Suprapubic skin (tissue), 4 donors: ENCODE results near the gene ZC3H4. TPM values are rescaled to one million over a fixed set of nuclear protein-coding genes. Genes with fewer than 3 reads are reported as not detected.

Source experiments
- DNase-seq, 2 donors: peaks; one replicate each; pipeline ENCODE4 v3.0.0-alpha.2; 2019; ENCODE audit warnings: low spot score in 2 of 2
- H3K27ac ChIP-seq: fragments of 200-600 bp; sonication (generic); one replicate; pipeline ENCODE4 v1.5.1; 2019
- H3K27me3 ChIP-seq: fragments of 200-600 bp; sonication (generic); one replicate; pipeline ENCODE4 v1.5.1; 2019
- H3K36me3 ChIP-seq: fragments of 200-600 bp; sonication (generic); one replicate; pipeline ENCODE4 v1.5.1; 2019
- H3K4me1 ChIP-seq: fragments of 200-600 bp; sonication (generic); one replicate; pipeline ENCODE4 v1.5.1; 2019
- H3K4me3 ChIP-seq: fragments of 200-600 bp; sonication (generic); one replicate; pipeline ENCODE4 v1.5.1; 2019; ENCODE audit warnings: mild to moderate bottlenecking
- H3K9me3 ChIP-seq: fragments of 200-600 bp; sonication (generic); one replicate; pipeline ENCODE4 v1.5.1; 2019
- CTCF ChIP-seq, 2 donors: fragments of 200-600 bp in 1 of 2; fragments of 450-650 bp in 1 of 2; sonication (generic) in 1 of 2; IDR thresholded peaks; one replicate each; pipeline ENCODE4 v1.5.1; 2016 to 2019; ENCODE audit warnings: antibody characterized with exemption in 2 of 2, mild to moderate bottlenecking in 1 of 2, moderate library complexity in 1 of 2
- EP300 ChIP-seq: sonication (generic); formaldehyde crosslinking; IDR thresholded peaks from one replicate; pipeline ENCODE4 v1.6.1; 2017; ENCODE audit warnings: antibody characterized with exemption
- POLR2A ChIP-seq, 2 donors: fragments of 450-650 bp; IDR thresholded peaks; one replicate each; pipeline ENCODE4 v1.6.1; 2017; ENCODE audit warnings: antibody characterized with exemption in 2 of 2, mild to moderate bottlenecking in 2 of 2, moderate library complexity in 2 of 2
- POLR2AphosphoS5 ChIP-seq, 3 donors: sonication (generic); formaldehyde crosslinking; IDR thresholded peaks; one replicate each; pipeline ENCODE4 v1.6.1; 2017; ENCODE audit warnings: antibody characterized with exemption in 3 of 3
- WGBS: methylation state at CpG from one replicate; pipeline ENCODE4 v1.1.5; 2018; 5-methylcytosine and 5-hydroxymethylcytosine counted together
- total RNA-seq, 4 donors: library from RNA; depleted of rRNA; stranded (reverse); fragments of >200 nt; gene quantifications; one replicate each; pipeline ENCODE4 v1.1.0, GENCODE V29; 2016

ZC3H4 gene
- total RNA-seq, 4 donors from 2014 or later: 24.2 to 42.8 (median 31.7) TPM

- DNase-seq: no peak
- 80% methylated on average over 6 of the region's 6 CpGs for WGBS
- peaks cover 5% of the 10 kb centered on the region for H3K4me1 ChIP-seq
- no peak overlapping the region for H3K4me3 ChIP-seq
- TF ChIP-seq POLR2AphosphoS5 (IDR thresholded peaks at IDR 0.05) (no peak), EP300 (no peak), POLR2A (IDR thresholded peaks at IDR 0.05) (no peak), CTCF (IDR thresholded peaks at IDR 0.05) (no peak)
- no peak overlapping the region for H3K27ac ChIP-seq
- H3K36me3 ChIP-seq: no peaks in the 10 kb centered on the region
- no peaks in the 10 kb centered on the region for H3K9me3 ChIP-seq
- H3K27me3 ChIP-seq: no peaks in the 10 kb centered on the region
These were observed 7.0 kb upstream of the ZC3H4 start for GRCh38 chr19:47120470-47121067.

GRCh38 chr19:47113850-47114651 is 475 bp upstream of the ZC3H4 start:
- Histone ChIP-seq H3K4me1 (peaks cover 20% of the 10 kb centered on the region), H3K4me3 (peak overlapping the region; percentile 97), H3K27me3 (no peaks in the 10 kb centered on the region), H3K36me3 (no peaks in the 10 kb centered on the region), H3K9me3 (no peaks in the 10 kb centered on the region), H3K27ac (peak overlapping the region; percentile 99)
- WGBS: 38% methylated on average over 26 of the region's 26 CpGs
- DNase-seq: no peak
- TF ChIP-seq CTCF (IDR thresholded peaks at IDR 0.05) (no peak), EP300 (no peak), POLR2AphosphoS5 (IDR thresholded peaks at IDR 0.05) (no peak), POLR2A (IDR thresholded peaks at IDR 0.05) (no peak)

GRCh38 chr19:47112166-47112996 is 1.2 kb downstream of the ZC3H4 start:
- Histone ChIP-seq H3K27ac (peak overlapping the region; percentile 99), H3K4me3 (peak overlapping the region; percentile 97), H3K36me3 (no peaks in the 10 kb centered on the region), H3K4me1 (peaks cover 37% of the 10 kb centered on the region), H3K27me3 (no peaks in the 10 kb centered on the region), H3K9me3 (no peaks in the 10 kb centered on the region)
- TF ChIP-seq POLR2AphosphoS5 (IDR thresholded peaks at IDR 0.05) (no peak), POLR2A (IDR thresholded peaks at IDR 0.05) (peak in 1 of 2 donors; percentile 76)
- under 1% methylated on average over 65 of the region's 85 CpGs for WGBS
- peak; percentile 92 to 94 for DNase-seq

GRCh38 chr19:47111682-47112165 is 1.9 kb downstream of the ZC3H4 start:
- peak overlapping the region; percentile 97 for H3K4me3 ChIP-seq
- 0% methylated on average over 7 of the region's 24 CpGs for WGBS
- peaks cover 44% of the 10 kb centered on the region for H3K4me1 ChIP-seq
- H3K9me3 ChIP-seq: no peaks in the 10 kb centered on the region
- no peak for DNase-seq
- no peaks in the 10 kb centered on the region for H3K36me3 ChIP-seq
- peak overlapping the region; percentile 99 for H3K27ac ChIP-seq
- no peaks in the 10 kb centered on the region for H3K27me3 ChIP-seq
- no peak for TF ChIP-seq POLR2AphosphoS5 (IDR thresholded peaks at IDR 0.05)
- no peak for TF ChIP-seq POLR2A (IDR thresholded peaks at IDR 0.05)
- no peak for TF ChIP-seq CTCF (IDR thresholded peaks at IDR 0.05)
- TF ChIP-seq EP300: no peak

GRCh38 chr19:47111006-47111621 is 2.5 kb downstream of the ZC3H4 start:
- peaks cover 50% of the 10 kb centered on the region for H3K4me1 ChIP-seq
- H3K9me3 ChIP-seq: no peaks in the 10 kb centered on the region
- H3K27me3 ChIP-seq: no peaks in the 10 kb centered on the region
- peak overlapping the region; percentile 99 for H3K27ac ChIP-seq
- peak overlapping the region; percentile 97 for H3K4me3 ChIP-seq
- H3K36me3 ChIP-seq: no peaks in the 10 kb centered on the region
- WGBS: under 1% methylated on average over 32 of the region's 35 CpGs
- TF ChIP-seq POLR2A (IDR thresholded peaks at IDR 0.05) (no peak), CTCF (IDR thresholded peaks at IDR 0.05) (no peak), EP300 (no peak), POLR2AphosphoS5 (IDR thresholded peaks at IDR 0.05) (no peak)
- DNase-seq: no peak
